ENCODE measurements around the gene COL11A2.

The COL11A2 gene

DNA sequence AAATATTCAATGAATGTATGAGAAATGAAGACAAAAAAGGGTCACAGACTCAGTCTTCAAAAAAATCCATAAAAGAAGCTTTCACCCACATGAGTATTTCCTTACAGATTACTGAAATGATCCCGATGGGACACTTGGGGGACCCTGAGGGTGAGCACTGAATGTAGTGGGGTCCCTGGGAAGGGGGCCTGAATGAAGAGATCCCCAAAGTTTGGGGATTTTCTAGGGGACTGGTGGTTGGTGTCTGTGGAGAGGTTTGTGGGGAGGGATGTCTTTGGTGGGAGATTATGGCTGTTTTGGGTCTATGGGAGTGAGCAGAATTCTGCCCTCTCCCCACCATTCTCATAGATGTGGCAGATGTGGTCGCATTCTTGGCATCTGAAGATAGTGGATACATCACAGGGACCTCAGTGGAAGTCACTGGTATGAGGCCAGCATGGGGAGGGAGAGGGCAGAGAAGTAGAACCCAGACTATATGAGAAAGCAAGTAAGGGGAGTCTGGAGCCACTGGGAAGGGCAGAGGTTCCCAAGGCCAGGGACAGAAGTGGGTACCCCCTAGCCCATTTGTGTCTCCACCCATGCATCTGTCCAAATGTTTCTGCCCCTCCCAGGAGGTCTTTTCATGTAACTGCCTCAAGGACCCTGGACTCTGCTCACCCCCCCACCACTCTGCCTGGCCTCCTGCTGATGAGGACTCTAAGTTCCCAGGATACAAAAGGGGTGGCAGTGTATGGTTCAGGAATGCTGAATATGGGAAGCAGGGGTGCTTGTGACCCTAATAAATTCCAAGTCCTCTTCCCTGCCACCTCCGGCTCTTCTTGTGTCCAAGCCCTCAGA is 14.0 kb upstream of the COL11A2 start:
- no peak for DNase-seq

DNA sequence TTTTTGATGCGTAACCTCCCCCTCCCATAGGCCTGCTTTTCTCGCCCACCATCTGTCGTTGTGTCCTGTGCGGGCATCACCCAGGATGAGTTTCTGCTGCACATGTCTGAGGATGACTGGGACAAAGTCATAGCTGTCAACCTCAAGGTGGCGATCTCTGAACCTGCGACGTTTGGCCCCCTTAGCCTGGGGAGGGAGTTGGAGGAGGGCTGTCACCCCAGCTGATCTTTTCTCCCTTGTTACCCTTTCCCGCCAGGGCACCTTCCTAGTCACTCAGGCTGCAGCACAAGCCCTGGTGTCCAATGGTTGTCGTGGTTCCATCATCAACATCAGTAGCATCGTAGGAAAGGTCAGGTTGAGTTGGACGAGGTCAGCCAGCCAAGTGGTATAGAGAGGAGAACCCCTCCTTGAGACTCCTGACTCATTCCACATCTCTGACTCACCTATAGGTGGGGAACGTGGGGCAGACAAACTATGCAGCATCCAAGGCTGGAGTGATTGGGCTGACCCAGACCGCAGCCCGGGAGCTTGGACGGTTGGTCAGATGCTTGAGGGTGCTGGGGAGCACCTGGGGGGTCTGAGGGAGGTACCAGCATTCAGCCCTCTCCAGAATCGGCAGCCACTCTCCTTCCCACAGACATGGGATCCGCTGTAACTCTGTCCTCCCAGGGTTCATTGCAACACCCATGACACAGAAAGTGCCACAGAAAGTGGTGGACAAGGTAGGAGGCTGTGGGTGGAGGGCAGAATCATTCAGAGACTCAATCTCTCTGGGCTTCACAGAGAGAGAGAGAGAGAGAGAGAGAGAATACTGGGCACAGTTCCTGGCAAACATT is 13.1 kb upstream of the COL11A2 start:
- no peak for DNase-seq

- peak; percentile 48 to 75 for DNase-seq
These were observed 12.3 kb upstream of the COL11A2 start, which contains the start of gene HSD17B8 for GRCh38 chr6:33204415-33205190. Gene HSD17B8 (plus strand): TSS chr6:33204655. CDS start chr6:33204669, 14 bp downstream.

DNA sequence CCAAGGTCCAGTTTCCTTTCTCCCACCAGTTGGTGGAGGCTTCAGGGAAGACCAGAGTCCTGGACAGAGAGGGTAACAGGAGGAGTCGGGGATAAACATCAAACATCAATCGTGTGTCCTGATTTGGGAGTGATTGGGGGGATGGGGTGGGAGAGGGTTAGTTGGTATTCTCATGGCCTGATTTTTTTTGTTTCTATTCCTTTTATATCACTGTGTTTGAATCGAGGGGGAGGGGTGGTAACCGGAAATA is 11.8 kb upstream of the COL11A2 start:
- DNase-seq = no peak

DNA sequence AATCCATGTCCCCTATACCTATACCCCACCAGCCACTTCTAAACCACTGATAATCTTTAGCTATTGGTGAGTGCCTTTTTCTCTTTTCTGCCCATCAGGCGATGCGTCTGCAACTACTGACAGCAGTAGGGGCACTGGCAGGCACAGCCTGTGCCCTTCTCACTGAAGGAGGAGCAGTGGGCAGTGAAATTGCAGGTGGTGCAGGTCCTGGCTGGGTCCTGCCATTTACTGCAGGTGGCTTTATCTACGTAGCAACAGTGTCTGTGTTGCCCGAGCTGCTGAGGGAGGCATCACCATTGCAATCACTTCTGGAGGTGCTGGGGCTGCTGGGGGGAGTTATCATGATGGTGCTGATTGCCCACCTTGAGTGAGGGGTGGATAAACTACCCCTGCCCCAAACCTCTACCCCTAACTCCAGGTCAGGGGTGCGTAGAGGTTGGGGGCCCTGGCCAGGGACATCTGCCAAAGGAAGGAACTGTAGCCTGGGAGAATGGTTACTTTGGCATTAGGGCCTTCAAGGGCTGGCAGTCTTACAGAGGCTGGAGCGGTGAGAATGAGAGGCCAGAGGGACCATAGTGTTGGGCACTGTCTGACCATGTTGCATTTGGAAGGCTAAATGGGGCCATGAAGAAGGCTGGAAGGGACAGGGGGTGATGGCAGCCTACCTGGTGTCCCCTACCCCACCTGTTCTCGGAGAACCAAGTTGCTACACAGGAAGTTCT is 11.3 kb upstream of the COL11A2 start:
- no peak for DNase-seq

- DNase-seq = no peak
These were observed 10.5 kb upstream of the COL11A2 start for GRCh38 chr6:33202799-33203198.

DNA sequence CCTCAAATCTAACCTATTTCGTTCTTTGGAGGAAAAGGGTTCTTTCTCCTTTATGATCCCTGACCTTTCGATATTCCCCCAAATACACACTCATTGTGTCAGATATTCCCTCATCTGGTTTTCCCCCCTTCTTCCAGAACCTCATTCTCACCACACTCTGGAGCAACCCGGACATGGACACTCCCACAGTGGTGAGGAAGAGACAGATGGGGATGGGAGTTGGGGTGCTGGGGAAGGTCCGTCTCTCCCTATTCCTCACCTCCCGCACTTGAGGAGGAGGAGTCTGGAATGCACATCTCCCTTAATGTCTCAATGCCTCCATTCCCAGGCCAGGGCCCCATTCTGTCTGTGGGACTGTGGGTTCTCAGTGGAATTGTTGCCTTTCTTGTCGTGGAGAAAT is 9.7 kb upstream of the COL11A2 start:
- no peak for DNase-seq

DNA sequence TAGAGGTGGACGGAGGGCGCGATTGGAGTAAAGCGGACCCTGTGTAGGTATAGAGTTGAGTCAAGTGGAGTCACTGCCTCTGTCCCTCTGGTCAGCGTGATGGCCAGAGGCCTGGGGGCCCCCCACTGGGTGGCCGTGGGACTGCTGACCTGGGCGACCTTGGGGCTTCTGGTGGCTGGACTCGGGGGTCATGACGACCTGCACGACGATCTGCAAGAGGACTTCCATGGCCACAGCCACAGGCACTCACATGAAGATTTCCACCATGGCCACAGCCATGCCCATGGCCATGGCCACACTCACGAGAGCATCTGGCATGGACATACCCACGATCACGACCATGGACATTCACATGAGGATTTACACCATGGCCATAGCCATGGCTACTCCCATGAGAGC is 8.9 kb upstream of the COL11A2 start:
- no peak for DNase-seq

DNA sequence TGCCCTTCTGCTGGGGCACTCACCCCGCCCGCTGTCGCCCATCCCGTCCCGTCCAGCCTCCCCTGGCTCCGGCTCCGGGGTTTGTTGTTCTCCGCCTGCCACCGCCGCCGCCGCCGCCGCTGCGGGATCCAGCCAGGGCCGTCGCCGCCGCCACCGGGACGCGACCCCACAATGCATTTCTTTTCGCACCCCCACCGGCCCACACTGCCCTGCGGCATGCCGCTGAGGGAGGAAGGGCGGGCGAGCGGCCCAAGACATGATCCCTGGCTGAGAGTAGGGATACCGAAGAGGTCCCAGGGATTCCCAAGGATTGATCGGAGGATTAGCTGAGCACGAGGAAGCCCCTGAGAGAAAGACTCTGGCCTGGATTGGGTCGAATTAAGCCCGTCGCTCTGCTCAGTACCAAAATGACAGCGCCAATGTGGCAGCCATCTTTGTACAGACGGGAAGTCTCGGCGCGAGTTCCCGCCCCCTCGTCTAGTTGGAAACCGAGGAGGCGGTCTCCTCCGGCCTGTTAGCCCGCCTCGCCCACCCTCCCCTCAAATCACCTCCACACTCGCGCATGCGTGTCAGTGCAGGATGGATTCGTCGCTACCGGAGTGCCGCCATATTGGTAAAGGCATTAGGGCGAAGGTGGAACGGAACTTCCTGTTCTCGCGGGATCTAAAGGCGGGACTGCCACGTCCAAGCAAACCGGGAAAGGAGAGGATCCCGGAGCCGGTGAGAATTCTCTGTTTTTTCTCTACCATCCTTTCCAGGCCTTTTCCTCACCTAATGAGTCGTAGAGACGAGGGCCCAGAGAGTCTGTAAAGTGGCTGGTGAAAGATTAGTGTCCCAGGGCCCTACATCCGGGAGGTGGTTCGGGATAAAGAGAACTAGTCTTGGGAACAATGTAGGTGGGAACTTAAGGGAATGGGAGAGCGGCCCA is 8.2 kb upstream of the COL11A2 start, which contains the start of the genes RXRB and SLC39A7:
Gene RXRB, minus strand, starts transcription at position 447 of the 928 bp plus-strand sequence. Its CDS starts 189 bp downstream, at position 258.
Gene SLC39A7, plus strand, starts transcription at position 649 of the 928 bp plus-strand sequence. CDS start 379 bp downstream, outside the sequence.
- peak; percentile 99 for DNase-seq

DNA sequence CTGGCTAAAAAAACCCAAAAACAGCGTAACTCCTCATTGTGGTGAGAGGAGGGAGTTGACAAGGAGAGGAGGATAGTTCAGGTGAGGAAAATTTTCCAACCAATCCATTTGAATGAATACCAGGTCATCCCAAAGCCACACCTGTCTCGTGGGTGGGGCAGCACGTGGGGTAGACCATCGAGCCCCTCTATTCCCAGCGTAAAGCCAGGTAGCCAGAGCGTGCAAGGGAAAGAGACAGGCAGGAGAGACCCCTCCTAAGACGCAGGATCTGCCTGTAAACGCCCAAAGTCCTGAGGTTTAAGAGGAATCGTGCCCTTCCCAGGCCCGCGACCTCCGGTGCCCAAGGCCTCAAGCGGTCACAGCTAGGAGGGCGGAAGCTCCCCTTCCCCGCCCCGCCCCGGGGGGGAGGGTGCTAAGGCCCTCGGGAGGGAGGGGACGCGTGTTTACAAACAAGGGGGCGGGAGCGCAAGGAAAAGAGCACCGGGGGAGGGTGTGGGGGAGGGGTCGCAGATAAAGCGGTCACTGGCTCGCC is 7.5 kb upstream of the COL11A2 start:
- peak in 1 of 2 experiments; percentile 68 for DNase-seq

- DNase-seq = no peak
These were observed 6.7 kb upstream of the COL11A2 start for GRCh38 chr6:33198853-33199436.

DNA sequence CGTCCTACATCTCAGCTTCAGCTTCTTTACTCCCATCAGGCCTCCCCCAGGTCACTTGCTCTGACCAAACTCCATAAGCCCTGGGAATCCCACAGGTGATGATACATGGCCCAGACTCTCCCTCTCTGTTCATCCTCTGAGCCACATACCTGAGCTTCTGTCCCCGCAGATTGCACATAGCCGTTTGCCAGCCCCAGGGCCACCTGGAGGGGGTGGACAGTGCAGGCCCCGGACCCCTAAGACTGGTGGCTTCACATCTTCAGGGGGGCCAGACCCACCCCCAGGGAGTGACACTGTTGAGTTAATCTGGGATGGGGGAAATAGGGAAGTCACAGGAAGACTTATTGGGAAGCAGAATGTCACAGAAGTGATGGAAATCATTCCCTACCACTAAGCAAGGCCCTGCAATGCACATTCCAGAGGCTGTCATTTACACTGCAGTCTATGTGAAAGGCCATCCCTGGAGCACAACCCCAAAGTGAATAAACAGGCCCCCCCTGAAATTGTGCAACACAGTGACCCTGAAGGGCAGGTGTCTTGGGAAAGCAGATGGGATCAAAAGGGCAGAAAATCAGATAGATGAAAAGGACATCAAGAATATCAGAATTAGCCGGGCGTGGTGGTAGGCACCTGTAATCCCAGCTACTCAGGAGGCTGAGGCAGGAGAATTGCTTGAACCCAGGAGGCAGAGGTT is 6.0 kb upstream of the COL11A2 start:
- DNase-seq = no peak

DNA sequence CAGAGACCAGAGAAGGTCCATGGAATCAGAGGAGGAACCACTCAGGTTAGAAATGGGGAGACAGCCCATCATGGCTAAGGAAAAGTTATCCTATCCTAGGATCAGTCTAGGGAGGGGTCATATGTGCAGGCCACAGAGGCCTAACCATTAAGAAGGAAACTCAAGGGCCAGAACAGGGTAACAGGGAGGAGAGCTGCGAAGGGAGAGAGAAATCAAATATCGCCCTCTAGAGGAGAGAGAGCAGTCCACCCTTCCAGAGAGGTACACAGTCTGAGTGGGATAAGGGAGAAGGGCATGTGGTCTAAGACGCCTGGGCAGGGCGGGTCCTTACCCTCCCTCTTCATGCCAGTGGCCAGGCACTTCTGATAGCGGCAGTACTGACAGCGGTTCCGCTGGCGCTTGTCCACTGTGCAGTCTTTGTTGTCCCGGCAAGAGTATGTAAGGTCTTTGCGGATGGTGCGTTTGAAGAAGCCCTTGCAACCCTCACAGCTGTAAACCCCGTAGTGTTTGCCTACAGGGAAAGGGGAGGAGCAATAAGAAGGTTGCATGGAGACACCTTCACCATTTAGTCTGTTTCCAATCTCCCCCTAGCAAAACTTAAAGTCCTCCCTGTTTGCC is 5.3 kb upstream of the COL11A2 start:
- peak in 1 of 2 experiments; percentile 65 for DNase-seq

DNA sequence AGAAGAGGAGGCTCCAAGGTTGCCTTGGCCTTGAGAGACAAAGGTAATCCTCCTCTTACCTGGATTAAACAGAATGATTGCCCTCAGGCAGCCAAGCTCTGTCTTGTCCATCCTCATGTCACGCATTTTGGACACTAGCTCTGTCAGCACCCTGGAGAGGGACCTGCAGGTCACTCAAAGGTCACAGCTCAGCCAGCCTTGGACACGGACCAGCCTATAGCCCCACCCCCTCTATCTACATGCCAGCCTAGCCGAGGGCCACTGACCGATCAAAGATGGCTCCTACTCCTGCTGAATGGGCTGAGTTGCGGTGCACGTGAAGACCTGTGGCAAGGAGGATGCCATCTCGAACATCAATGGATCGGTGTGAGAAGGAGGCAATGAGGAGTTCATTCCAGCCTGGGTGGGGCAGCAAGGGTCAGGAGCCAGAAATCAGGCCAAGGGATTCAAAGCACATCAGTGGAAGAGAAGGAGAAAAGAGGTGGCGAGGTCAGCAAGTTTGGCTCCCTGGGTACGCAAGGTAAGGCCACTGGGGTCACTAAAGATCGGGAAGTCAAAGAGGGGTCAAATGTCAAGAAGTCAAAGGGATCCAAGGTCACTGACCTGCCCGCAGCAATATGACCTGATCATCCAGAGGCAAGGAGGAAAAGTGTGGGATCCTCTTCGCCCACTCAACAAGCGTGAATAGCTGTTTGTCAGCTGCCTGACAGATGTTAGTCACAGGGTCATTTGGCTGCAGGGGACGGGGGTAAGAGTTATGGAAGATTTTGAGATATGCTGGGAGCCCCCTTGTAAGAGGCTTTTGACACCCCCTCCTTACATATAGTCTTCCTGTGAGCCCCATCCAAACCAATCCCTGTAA is 3.3 kb upstream of the COL11A2 start:
- DNase-seq = no peak

DNA sequence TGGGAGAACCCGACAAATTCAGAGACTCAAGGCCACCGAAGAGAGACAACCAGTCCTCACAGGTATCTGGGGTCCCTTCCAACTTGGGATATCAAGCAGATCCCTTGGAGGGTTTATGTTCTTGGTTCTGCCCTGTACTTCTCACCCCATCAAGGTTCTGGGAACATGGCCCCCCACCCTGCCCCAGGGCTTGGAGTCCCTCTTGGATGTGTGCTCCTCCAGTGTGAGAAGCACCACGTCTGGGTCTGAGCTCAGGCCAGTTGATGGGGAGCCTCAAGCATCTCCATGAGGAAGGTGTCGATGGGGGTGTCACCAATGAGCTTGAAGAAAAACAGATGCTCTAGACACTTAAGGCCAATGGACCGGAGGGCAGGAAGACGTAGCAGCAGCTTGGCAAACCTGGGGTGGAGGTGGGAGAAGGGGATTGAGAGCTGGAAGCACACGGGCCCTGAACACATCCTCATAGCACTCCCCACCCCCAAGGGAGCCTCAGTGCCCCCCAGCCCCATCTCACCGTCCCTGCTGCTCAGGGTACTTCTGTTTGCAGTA is 2.2 kb upstream of the COL11A2 start:
- DNase-seq = no peak

DNA sequence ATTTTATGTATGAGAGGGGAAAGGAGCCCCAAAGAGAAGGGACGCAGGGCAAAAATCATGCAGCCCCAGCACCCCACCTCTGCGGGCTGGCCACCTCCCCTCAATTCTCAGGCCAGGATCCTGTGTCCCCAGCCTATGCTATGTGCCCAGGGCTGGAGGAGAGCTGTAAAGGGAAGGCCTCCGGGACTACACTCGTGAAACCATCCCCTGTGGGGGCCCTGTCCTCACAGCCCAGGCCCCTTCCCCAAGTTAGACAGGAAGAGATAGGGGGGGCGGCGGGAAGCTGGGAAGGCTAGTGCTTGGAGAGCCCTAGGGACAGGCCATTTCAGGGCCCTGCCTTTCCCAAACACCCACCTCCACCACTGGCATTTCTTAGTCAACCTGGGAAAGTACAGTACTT is 1.4 kb upstream of the COL11A2 start:
- DNase-seq = no peak

GRCh38 chr6:33192671-33193602 is 670 bp upstream of the COL11A2 start:
- no peak for DNase-seq
